ENCODE results near the gene PPM1A.
"Not testable (repeated sequence)": the region's sequence is repeated elsewhere in the genome, so short reads cannot be mapped to it uniquely, and the experiment has no call there.

The PPM1A gene

GRCh38 chr14:60315196-60315990 is 66.4 kb downstream of the PPM1A start:
- no peak for DNase-seq (ENCODE audit: low spot score)
- no peak for TF ChIP-seq CTCF (conservative IDR thresholded peaks at IDR 0.05; ENCODE audit: low read depth)
- ChIA-PET CTCF (interaction anchor here (0.6 kb wide), 1 partner anchor 138 kb away, joined by 5 read pairs; no protein-coding TSS in a partner anchor), POLR2A (ENCODE audit: low non-redundant PET) (no interaction called here)
- H3K27ac ChIP-seq: no peak overlapping the region

GRCh38 chr14:60317609-60318008 is 68.6 kb downstream of the PPM1A start:
- TF ChIP-seq CTCF (conservative IDR thresholded peaks at IDR 0.05; ENCODE audit: low read depth): no peak
- no peak overlapping the region for H3K27ac ChIP-seq
- POLR2A ChIA-PET (ENCODE audit: low non-redundant PET): no interaction called here
- DNase-seq (ENCODE audit: low spot score): no peak
- CTCF ChIA-PET: no interaction called here

GRCh38 chr14:60320860-60321259 is 71.8 kb downstream of the PPM1A start:
- H3K27ac ChIP-seq; DNase-seq (ENCODE audit: low spot score); CTCF ChIA-PET; POLR2A ChIA-PET (ENCODE audit: low non-redundant PET): not testable (repeated sequence)

GRCh38 chr14:60323199-60323896 is 74.3 kb downstream of the PPM1A start:
- H3K27ac ChIP-seq: no peak overlapping the region
- no peak for TF ChIP-seq CTCF (conservative IDR thresholded peaks at IDR 0.05; ENCODE audit: low read depth)
- POLR2A ChIA-PET (ENCODE audit: low non-redundant PET): no interaction called here
- no peak for DNase-seq (ENCODE audit: low spot score)
- CTCF ChIA-PET: interaction anchor here (0.6 kb wide), 2 partner anchors 322 to 1834 kb away, joined by 3 to 5 read pairs; no protein-coding TSS in a partner anchor

- TF ChIP-seq CTCF (conservative IDR thresholded peaks at IDR 0.05; ENCODE audit: low read depth): no peak
- H3K27ac ChIP-seq: no peak overlapping the region
- DNase-seq (ENCODE audit: low spot score): no peak
- POLR2A ChIA-PET (ENCODE audit: low non-redundant PET): no interaction called here
- CTCF ChIA-PET: interaction anchor here (0.6 kb wide), 1 partner anchor 233 kb away, joined by 3 read pairs; no protein-coding TSS in a partner anchor
These were observed 75.8 kb downstream of the PPM1A start for GRCh38 chr14:60324837-60325236.

GRCh38 chr14:60326274-60326673 is 77.3 kb downstream of the PPM1A start:
- CTCF ChIA-PET: no interaction called here
- TF ChIP-seq CTCF (conservative IDR thresholded peaks at IDR 0.05; ENCODE audit: low read depth): no peak
- POLR2A ChIA-PET (ENCODE audit: low non-redundant PET): no interaction called here
- H3K27ac ChIP-seq: no peak overlapping the region
- no peak for DNase-seq (ENCODE audit: low spot score)
